ENCODE data around the gene MESD. TPM values are rescaled to one million over a fixed set of nuclear protein-coding genes. Genes with fewer than 3 reads are reported as not detected.

The MESD gene
- total and polyA plus RNA-seq, 2 of the 4 experiments (the other 2 are of a cell fraction): 10.0 to 14.0 TPM

GRCh38 chr15:80932989-80933388 lies 56.6 kb downstream of the MESD start:
- Histone ChIP-seq H2AK5ac (ENCODE audit: low read depth, low read length) (peak overlapping the region; percentile 31; the same call in 1 of the 2 replicates), H3K27me3 (ENCODE audit: control insufficient read depth, insufficient read depth, low read length) (no peaks in the 10 kb centered on the region), H3K56ac (ENCODE audit: extremely low read depth, insufficient read depth, low read length) (no peak overlapping the region), H4K5ac (ENCODE audit: low read depth, low read length) (no peak overlapping the region), H3K9me3 (ENCODE audit: control insufficient read depth, insufficient read depth, low read length) (no peaks in the 10 kb centered on the region), H2BK20ac (ENCODE audit: low read depth, low read length) (no peak overlapping the region; the same call in 1 of the 2 replicates), H2BK15ac (ENCODE audit: low read depth, low read length) (no peak overlapping the region), H4K91ac (ENCODE audit: insufficient read depth, low read depth, low read length) (peak overlapping the region; percentile 7; the same call in 1 of the 2 replicates), H3K18ac (ENCODE audit: low read depth, low read length) (no peak overlapping the region), H4K8ac (ENCODE audit: low read depth in 2 of 2, low read length in 2 of 2) (peak overlapping the region in 1 of 2 experiments; percentile 57; a peak in 2 of 4 replicates), H3K27ac (ENCODE audit: insufficient read depth, low read length) (peak overlapping the region; percentile 45; the same call in 1 of the 2 replicates), H3K23ac (ENCODE audit: low read depth, low read length) (peak overlapping the region; percentile 18; the same call in 1 of the 2 replicates), H3K4me3 (ENCODE audit: insufficient read depth, low read depth, low read length) (no peak overlapping the region), H2AFZ (replicated peaks; ENCODE audit: low read length, poor library complexity) (peak overlapping the region; percentile 4), H4K20me1 (ENCODE audit: insufficient read depth, low read length) (peaks cover 47% of the 10 kb centered on the region; the same call in 1 of the 2 replicates), H3K9ac (ENCODE audit: low read depth, low read length) (no peak overlapping the region), H3K4me1 (ENCODE audit: control insufficient read depth, insufficient read depth, low read length) (peaks cover 26% of the 10 kb centered on the region), H3K9me1 (ENCODE audit: insufficient read depth, low read length) (peaks cover 39% of the 10 kb centered on the region), H3K79me1 (ENCODE audit: low read depth in 1 of 2, low read length in 2 of 2) (peaks cover 0 to 12% of the 10 kb centered on the region in 2 experiments; a peak in 1 of 4 replicates), H3K4ac (ENCODE audit: low read depth, low read length) (peak overlapping the region; percentile 6; the same call in 1 of the 2 replicates), H3K14ac (replicated peaks; ENCODE audit: low read depth, low read length) (peak overlapping the region; percentile 10), H2BK120ac (ENCODE audit: low read depth, low read length) (peak overlapping the region; percentile 46; the same call in 1 of the 2 replicates), H3K4me2 (ENCODE audit: low read depth, low read length) (no peak overlapping the region; the same call in 1 of the 2 replicates), H3K36me3 (ENCODE audit: control insufficient read depth, insufficient read depth, low read length) (peaks cover 77% of the 10 kb centered on the region), H2AK9ac (replicated peaks; ENCODE audit: low read depth, low read length, poor library complexity) (peak overlapping the region; percentile 22), H2BK5ac (ENCODE audit: low read depth, low read length, poor library complexity, severe bottlenecking) (no peak overlapping the region)
- in situ Hi-C loops (cut with MboI; ENCODE audit: low sequenced_read_pairs) (no loop called here), intact Hi-C loops (cut with micrococcal nuclease) (no loop called here), dilution Hi-C loops (cut with HindIII; ENCODE audit: low sequenced_read_pairs, unreplicated experiment) (no loop called here)
- BruUV-seq (replicated peaks): no TSS peak
- POLR2A ChIA-PET (ENCODE audit: unreplicated experiment): no interaction called here
- CTCF ChIA-PET: interaction anchor here (0.5 kb wide), 1 partner anchor 21 kb away, joined by 5 read pairs; no protein-coding TSS in a partner anchor
- 13% methylated on average over 4 of the region's 15 CpGs; no CpG with 5 or more reads in 1 of the 2 experiments for WGBS, 2 experiments (ENCODE audit: extremely low coverage in 2 of 2, insufficient read length in 1 of 2)
- ATAC-seq (ENCODE audit: low read depth): peak; percentile 42
- DNase-seq: peak; percentile 93
- peak; percentile 65; the same call in 1 of the 2 replicates for TF ChIP-seq USF2 (IDR thresholded peaks at IDR 0.05; ENCODE audit: low read depth, low read length)
- TF ChIP-seq MAZ (IDR thresholded peaks at IDR 0.05; ENCODE audit: borderline replicate concordance, low read depth, low read length): no peak
- TF ChIP-seq MXI1 (IDR thresholded peaks at IDR 0.05; ENCODE audit: borderline replicate concordance, low read depth, low read length): peak; percentile 72; the same call in 1 of the 2 replicates
- no peak for TF ChIP-seq BHLHE40 (IDR thresholded peaks at IDR 0.05; ENCODE audit: low read depth, low read length)

Data from IMR-90 (cell line).